ENCODE measurements around the gene AK8.

DNA sequence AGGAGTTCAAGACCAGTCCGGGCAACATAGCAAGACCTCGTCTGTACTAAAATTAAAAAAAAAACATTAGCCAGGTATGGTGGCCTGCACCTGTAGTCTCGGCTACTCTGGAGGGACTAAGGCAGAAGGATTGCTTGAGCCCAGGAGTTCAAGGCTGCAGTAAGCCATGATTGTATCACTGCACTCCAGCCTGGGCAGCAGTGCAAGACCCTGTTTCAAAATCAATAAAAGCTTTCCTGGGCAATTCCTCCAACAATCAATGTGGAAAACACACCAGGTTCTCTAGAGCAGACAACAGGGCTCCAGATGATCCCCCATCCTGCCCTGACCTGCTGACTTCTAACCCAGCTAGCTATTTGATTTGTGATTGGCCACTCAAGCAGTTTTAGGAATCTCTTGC, 1.2 kb downstream of the AK8 start:
- TF ChIP-seq, protein P1, sequence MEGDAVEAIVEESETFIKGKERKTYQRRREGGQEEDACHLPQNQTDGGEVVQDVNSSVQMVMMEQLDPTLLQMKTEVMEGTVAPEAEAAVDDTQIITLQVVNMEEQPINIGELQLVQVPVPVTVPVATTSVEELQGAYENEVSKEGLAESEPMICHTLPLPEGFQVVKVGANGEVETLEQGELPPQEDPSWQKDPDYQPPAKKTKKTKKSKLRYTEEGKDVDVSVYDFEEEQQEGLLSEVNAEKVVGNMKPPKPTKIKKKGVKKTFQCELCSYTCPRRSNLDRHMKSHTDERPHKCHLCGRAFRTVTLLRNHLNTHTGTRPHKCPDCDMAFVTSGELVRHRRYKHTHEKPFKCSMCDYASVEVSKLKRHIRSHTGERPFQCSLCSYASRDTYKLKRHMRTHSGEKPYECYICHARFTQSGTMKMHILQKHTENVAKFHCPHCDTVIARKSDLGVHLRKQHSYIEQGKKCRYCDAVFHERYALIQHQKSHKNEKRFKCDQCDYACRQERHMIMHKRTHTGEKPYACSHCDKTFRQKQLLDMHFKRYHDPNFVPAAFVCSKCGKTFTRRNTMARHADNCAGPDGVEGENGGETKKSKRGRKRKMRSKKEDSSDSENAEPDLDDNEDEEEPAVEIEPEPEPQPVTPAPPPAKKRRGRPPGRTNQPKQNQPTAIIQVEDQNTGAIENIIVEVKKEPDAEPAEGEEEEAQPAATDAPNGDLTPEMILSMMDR (conservative IDR thresholded peaks at IDR 0.05; ENCODE audit: low read depth in 2 of 2): no peak
- no peak for TF ChIP-seq EZH2phosphoT487 (IDR thresholded peaks at IDR 0.05; ENCODE audit: unreplicated experiment)
- TF ChIP-seq POLR2AphosphoS5 (IDR thresholded peaks at IDR 0.05; ENCODE audit: low read depth): no peak
- TF ChIP-seq EZH2 (IDR thresholded peaks at IDR 0.05; ENCODE audit: low read depth, unreplicated experiment): no peak

All from GM23338 (cell line).